ENCODE data around the gene ZNF28.

GRCh38 chr19:52749780-52750179 is 71.7 kb downstream of the ZNF28 start:
- TF ChIP-seq POLR2A (IDR thresholded peaks at IDR 0.05) (no peak), CTCF (IDR thresholded peaks at IDR 0.05 in 4 of 5, conservative IDR thresholded peaks at IDR 0.05 in 1 of 5) (no peak)
